Sigmoid colon (tissue), 4 donors: ENCODE measurements around the gene SYNPO2.

Experiments
- CTCF ChIP-seq, 4 experiments: fragments of 450-650 bp in 3 of 4; fragments of 200-600 bp in 1 of 4; IDR thresholded peaks; one replicate each; pipeline ENCODE4 v1.5.1; 2016 to 2019; ENCODE audit warnings: antibody characterized with exemption in 4 of 4, mild to moderate bottlenecking in 3 of 4, moderate library complexity in 2 of 4
- POLR2A ChIP-seq, 2 donors: fragments of 450-650 bp; IDR thresholded peaks; one replicate each; pipeline ENCODE4 v1.6.1; 2016; ENCODE audit warnings: antibody characterized with exemption in 2 of 2, mild to moderate bottlenecking in 2 of 2, moderate library complexity in 2 of 2
- POLR2AphosphoS5 ChIP-seq, 4 donors: sonication (generic); formaldehyde crosslinking; IDR thresholded peaks; one replicate each; pipeline ENCODE4 v1.6.1; 2017; ENCODE audit warnings: antibody characterized with exemption in 4 of 4

GRCh38 chr4:118985170-118986000 is 96.7 kb downstream of the SYNPO2 start:
- TF ChIP-seq CTCF (IDR thresholded peaks at IDR 0.05): no peak
- no peak for TF ChIP-seq POLR2A (IDR thresholded peaks at IDR 0.05)
- no peak for TF ChIP-seq POLR2AphosphoS5 (IDR thresholded peaks at IDR 0.05)
